ENCODE data around the gene BEST4. TPM values are rescaled to one million over a fixed set of nuclear protein-coding genes. Genes with fewer than 3 reads are reported as not detected.

Gene BEST4
- total and polyA plus RNA-seq, 2 of the 13 experiments (the other 11 are each of a cell fraction or from before 2014, with no cell fraction given): 0.77 to 1.4 TPM

DNA sequence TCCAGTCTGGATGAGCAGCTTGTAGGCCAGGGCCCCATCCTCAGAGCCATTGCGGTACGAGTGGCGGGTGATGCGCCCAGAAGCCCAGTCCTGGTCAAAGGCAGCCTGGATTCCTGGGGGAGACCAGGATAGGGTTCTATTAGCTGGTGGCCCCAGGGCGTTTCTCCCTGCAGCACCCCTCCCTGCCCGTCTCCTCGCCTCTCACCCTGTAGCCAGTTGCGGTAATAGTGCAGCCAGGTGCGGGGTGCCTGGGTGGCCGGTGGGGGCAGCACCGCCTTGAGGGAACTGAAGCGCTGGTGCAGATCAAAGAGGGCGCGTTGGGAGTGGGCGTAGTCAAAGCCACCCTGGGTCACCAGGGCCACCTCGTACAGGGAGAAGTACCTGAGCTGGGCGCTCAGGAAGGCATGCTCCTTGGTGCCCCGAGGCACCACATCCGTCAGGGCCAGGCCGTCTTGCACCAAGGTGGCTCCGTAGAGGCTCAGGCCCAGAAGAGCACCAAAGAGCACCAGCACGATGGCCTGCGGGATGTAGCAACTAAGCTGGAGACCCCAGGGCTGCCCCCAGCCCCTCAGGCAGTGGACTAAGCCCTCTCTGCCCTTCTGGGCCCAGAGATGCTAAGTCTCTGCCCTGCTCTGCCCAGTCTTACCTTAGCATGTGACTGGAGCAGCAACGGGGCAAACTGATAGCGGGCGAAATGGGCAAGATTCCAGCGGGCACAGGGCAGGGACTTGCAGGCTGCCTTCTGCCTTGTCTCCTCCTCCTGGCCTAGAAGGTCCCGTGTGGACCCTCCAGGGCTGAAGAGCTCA lies 39.4 kb upstream of the BEST4 start (continued):
- TF ChIP-seq, protein P1, sequence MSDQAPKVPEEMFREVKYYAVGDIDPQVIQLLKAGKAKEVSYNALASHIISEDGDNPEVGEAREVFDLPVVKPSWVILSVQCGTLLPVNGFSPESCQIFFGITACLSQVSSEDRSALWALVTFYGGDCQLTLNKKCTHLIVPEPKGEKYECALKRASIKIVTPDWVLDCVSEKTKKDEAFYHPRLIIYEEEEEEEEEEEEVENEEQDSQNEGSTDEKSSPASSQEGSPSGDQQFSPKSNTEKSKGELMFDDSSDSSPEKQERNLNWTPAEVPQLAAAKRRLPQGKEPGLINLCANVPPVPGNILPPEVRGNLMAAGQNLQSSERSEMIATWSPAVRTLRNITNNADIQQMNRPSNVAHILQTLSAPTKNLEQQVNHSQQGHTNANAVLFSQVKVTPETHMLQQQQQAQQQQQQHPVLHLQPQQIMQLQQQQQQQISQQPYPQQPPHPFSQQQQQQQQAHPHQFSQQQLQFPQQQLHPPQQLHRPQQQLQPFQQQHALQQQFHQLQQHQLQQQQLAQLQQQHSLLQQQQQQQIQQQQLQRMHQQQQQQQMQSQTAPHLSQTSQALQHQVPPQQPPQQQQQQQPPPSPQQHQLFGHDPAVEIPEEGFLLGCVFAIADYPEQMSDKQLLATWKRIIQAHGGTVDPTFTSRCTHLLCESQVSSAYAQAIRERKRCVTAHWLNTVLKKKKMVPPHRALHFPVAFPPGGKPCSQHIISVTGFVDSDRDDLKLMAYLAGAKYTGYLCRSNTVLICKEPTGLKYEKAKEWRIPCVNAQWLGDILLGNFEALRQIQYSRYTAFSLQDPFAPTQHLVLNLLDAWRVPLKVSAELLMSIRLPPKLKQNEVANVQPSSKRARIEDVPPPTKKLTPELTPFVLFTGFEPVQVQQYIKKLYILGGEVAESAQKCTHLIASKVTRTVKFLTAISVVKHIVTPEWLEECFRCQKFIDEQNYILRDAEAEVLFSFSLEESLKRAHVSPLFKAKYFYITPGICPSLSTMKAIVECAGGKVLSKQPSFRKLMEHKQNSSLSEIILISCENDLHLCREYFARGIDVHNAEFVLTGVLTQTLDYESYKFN (CRISPR knock-in tag; conservative IDR thresholded peaks at IDR 0.05): peak; percentile 21; the same call in 1 of the 2 replicates
- TF ChIP-seq PPARG (CRISPR knock-in tag; conservative IDR thresholded peaks at IDR 0.05) (no peak), ZNF605 (CRISPR knock-in tag; IDR thresholded peaks at IDR 0.05) (peak; percentile 74; the same call in 1 of the 2 replicates), SOX6 (IDR thresholded peaks at IDR 0.05) (no peak), SOX6 (CRISPR knock-in tag; IDR thresholded peaks at IDR 0.05) (peak; percentile 61), ZNF205 (CRISPR knock-in tag; IDR thresholded peaks at IDR 0.05) (no peak), ZFP36 (IDR thresholded peaks at IDR 0.05; ENCODE audit: borderline replicate concordance, low read depth, low read length, partially characterized antibody) (no peak), ZFAT (CRISPR knock-in tag; conservative IDR thresholded peaks at IDR 0.05) (no peak), SP5 (CRISPR knock-in tag; IDR thresholded peaks at IDR 0.05; ENCODE audit: borderline replicate concordance, low read depth) (peak; percentile 91), HNRNPK (IDR thresholded peaks at IDR 0.05; ENCODE audit: low read depth, low read length, poor library complexity, severe bottlenecking) (no peak), ZNF501 (CRISPR knock-in tag; IDR thresholded peaks at IDR 0.05) (peak; percentile 25; the same call in 1 of the 2 replicates), KMT2A (CRISPR knock-in tag; IDR thresholded peaks at IDR 0.05) (no peak), ZBTB7A (CRISPR knock-in tag; IDR thresholded peaks at IDR 0.05) (no peak), ZNF530 (CRISPR knock-in tag; IDR thresholded peaks at IDR 0.05; ENCODE audit: low read depth) (no peak), MATR3 (CRISPR knock-in tag; IDR thresholded peaks at IDR 0.05) (no peak), MXI1 (IDR thresholded peaks at IDR 0.05; ENCODE audit: borderline replicate concordance, low read depth, low read length) (peak; percentile 52; the same call in 1 of the 3 replicates), TEAD3 (CRISPR knock-in tag; optimal IDR thresholded peaks at IDR 0.05; ENCODE audit: borderline replicate concordance) (no peak)
- TF ChIP-seq, protein P2, sequence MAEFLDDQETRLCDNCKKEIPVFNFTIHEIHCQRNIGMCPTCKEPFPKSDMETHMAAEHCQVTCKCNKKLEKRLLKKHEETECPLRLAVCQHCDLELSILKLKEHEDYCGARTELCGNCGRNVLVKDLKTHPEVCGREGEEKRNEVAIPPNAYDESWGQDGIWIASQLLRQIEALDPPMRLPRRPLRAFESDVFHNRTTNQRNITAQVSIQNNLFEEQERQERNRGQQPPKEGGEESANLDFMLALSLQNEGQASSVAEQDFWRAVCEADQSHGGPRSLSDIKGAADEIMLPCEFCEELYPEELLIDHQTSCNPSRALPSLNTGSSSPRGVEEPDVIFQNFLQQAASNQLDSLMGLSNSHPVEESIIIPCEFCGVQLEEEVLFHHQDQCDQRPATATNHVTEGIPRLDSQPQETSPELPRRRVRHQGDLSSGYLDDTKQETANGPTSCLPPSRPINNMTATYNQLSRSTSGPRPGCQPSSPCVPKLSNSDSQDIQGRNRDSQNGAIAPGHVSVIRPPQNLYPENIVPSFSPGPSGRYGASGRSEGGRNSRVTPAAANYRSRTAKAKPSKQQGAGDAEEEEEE (CRISPR knock-in tag; IDR thresholded peaks at IDR 0.05; ENCODE audit: borderline replicate concordance): 0 out of 2 replicates have a peak, but pooled peaks have one; percentile 4
- TF ChIP-seq, protein P3, sequence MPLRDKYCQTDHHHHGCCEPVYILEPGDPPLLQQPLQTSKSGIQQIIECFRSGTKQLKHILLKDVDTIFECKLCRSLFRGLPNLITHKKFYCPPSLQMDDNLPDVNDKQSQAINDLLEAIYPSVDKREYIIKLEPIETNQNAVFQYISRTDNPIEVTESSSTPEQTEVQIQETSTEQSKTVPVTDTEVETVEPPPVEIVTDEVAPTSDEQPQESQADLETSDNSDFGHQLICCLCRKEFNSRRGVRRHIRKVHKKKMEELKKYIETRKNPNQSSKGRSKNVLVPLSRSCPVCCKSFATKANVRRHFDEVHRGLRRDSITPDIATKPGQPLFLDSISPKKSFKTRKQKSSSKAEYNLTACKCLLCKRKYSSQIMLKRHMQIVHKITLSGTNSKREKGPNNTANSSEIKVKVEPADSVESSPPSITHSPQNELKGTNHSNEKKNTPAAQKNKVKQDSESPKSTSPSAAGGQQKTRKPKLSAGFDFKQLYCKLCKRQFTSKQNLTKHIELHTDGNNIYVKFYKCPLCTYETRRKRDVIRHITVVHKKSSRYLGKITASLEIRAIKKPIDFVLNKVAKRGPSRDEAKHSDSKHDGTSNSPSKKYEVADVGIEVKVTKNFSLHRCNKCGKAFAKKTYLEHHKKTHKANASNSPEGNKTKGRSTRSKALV (CRISPR knock-in tag; IDR thresholded peaks at IDR 0.05): peak; percentile 8; the same call in 1 of the 2 replicates
- TF ChIP-seq, protein P4, sequence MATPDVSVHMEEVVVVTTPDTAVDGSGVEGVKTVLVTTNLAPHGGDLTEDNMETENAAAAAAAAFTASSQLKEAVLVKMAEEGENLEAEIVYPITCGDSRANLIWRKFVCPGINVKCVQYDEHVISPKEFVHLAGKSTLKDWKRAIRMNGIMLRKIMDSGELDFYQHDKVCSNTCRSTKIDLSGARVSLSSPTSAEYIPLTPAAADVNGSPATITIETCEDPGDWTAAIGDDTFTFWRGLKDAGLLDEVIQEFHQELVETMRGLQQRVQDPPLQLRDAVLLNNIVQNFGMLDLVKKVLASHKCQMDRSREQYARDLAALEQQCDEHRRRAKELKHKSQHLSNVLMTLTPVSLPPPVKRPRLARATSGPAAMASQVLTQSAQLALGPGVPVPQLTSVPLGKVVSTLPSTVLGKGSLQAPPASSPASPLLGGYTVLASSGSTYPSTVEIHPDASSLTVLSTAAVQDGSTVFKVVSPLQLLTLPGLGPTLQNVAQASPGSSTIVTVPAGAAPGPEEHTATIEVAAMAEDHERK (CRISPR knock-in tag; IDR thresholded peaks at IDR 0.05; ENCODE audit: low read depth): no peak

Data from HepG2 (cell line).